ENCODE data around the gene FAM20B.

Gene FAM20B

DNA sequence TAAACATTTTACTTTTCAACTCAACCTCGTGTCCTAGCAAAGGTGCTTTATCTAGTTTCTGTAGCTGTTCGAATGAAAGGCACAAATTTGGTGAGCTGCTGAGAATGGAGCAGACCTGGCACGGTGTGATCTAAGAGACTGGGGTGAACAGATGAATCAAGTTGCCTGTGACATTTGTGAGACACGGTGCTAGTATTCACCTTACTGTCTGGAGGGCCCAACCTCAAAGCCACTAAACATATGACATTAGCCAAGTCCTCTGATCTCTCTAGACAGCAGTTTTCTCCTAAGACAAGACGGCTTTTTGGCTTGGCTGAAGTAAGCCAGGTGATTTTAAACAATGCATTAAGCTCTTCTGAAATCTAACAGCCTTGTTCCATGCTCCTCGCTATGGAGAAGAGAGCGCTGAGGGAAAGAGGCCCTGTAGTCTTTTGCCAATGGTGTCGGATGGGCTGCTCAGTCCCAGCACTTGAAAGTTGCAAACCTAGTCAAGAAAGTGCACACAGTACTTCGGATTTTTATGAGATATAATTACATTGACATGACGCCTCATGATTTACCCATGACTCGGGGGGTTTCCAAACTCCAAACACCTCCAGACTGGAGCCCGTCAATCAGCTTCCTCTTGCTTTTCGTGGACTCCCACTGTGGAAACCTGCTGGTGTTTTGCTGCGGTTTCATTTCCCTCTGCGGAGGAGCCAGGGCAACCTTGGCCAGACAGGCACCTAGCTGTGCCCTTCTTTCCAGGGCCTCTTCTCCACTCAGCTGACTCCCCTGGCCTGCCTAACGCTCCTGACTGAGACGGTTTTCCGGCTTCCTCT lies 55.4 kb downstream of the FAM20B start:
- H3K18ac ChIP-seq (ENCODE audit: low read length), result peak overlapping the region; percentile 16
- peak overlapping the region; percentile 89 for H3K4me3 ChIP-seq (ENCODE audit: low read depth, low read length)
- H2BK5ac ChIP-seq (ENCODE audit: low read depth, low read length, poor library complexity), result no peak overlapping the region
- no peak for DNase-seq
- no peak overlapping the region for H3K23ac ChIP-seq (ENCODE audit: low read length)
- no CpG with 5 or more reads among the region's 18 CpGs for WGBS (ENCODE audit: extremely low coverage, insufficient coverage, insufficient read length)
- peak overlapping the region; percentile 77 for H2AFZ ChIP-seq (ENCODE audit: insufficient read depth, low read length, poor library complexity)
- H4K12ac ChIP-seq (ENCODE audit: low read depth, low read length), result peak overlapping the region; percentile 39
- H3K4me2 ChIP-seq (ENCODE audit: low read length), result peak overlapping the region; percentile 71
- H4K8ac ChIP-seq (ENCODE audit: low read depth, low read length), result peak overlapping the region; percentile 77
- peak overlapping the region; percentile 45 for H4K91ac ChIP-seq (ENCODE audit: low read depth, low read length)
- H3K14ac ChIP-seq (ENCODE audit: low read length), result peak overlapping the region; percentile 27
- H2BK12ac ChIP-seq (ENCODE audit: low read length), result no peak overlapping the region
- H2BK120ac ChIP-seq (ENCODE audit: insufficient read depth, low read length, poor library complexity), result no peak overlapping the region
- H3K79me2 ChIP-seq (ENCODE audit: control insufficient read depth, insufficient read depth, low read length, poor library complexity), result peaks cover 2% of the 10 kb centered on the region
- H3K36me3 ChIP-seq (ENCODE audit: control insufficient read depth in 1 of 2, insufficient read depth in 2 of 2, low read length in 2 of 2), result peaks cover 6 to 7% of the 10 kb centered on the region in 2 experiments
- H3K27me3 ChIP-seq (ENCODE audit: insufficient read depth, low read length), result no peaks in the 10 kb centered on the region
- no peak overlapping the region for H2AK5ac ChIP-seq (ENCODE audit: low read length)
- H3K4me1 ChIP-seq (ENCODE audit: control insufficient read depth in 1 of 2, insufficient read depth in 2 of 2, low read length in 2 of 2), result peaks cover 8 to 11% of the 10 kb centered on the region in 2 experiments
- peak overlapping the region; percentile 19 for H3K27ac ChIP-seq (ENCODE audit: low read depth, low read length)
- H3K9me3 ChIP-seq (ENCODE audit: insufficient read depth, low read depth, low read length), result peaks cover 2% of the 10 kb centered on the region
- no peak overlapping the region for H3K9ac ChIP-seq (ENCODE audit: low read length)
- peaks cover 5% of the 10 kb centered on the region for H3K79me1 ChIP-seq (ENCODE audit: low read length)
- H3K4ac ChIP-seq (ENCODE audit: low read depth, low read length), result no peak overlapping the region

DNA sequence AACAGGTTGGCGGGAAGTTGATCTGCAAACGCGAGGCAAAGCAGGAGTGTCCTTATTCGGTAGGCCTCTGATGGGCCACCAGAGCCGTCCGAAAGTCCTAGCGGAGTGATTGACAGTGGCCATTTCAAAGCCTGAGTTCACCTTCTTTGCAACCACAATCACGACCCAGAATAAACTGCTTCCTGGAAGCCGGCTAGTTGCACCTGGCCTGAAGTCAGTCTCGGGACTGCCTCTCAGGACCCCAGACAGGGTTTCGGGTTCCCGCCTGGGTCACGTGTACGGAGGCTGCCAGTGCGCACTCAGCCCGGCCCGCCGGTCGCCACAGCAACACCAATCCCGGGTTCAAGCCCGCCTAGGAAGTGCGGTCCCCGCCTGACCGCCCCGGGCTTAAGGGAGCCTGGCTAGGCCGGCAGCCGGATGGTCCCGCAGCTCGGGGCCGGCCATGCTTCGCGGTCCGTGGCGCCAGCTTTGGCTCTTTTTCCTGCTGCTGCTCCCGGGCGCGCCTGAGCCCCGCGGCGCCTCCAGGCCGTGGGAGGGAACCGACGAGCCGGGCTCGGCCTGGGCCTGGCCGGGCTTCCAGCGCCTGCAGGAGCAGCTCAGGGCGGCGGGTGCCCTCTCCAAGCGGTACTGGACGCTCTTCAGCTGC lies 56.1 kb downstream of the FAM20B start, which contains the start of gene TOR3A:
Gene TOR3A (plus strand): TSS at position 384 of the 646 bp plus-strand sequence. CDS start 59 bp downstream, at position 443.
- H3K27me3 ChIP-seq (ENCODE audit: insufficient read depth, low read length), result no peaks in the 10 kb centered on the region
- H3K9ac ChIP-seq (ENCODE audit: low read length), result peak within 1 kb of the TSS; percentile 92
- H2AK5ac ChIP-seq (ENCODE audit: low read length), result no peak within 1 kb of the TSS
- peak within 1 kb of the TSS; percentile 38 for H2BK5ac ChIP-seq (ENCODE audit: low read depth, low read length, poor library complexity)
- H3K14ac ChIP-seq (ENCODE audit: low read length), result peak within 1 kb of the TSS; percentile 58
- peaks cover 7 to 8% of the 10 kb centered on the region in 2 experiments for H3K36me3 ChIP-seq (ENCODE audit: control insufficient read depth in 1 of 2, insufficient read depth in 2 of 2, low read length in 2 of 2)
- peak within 1 kb of the TSS; percentile 89 for H3K4me3 ChIP-seq (ENCODE audit: low read depth, low read length)
- H4K8ac ChIP-seq (ENCODE audit: low read depth, low read length), result peak within 1 kb of the TSS; percentile 82
- H3K4me2 ChIP-seq (ENCODE audit: low read length), result peak within 1 kb of the TSS; percentile 71
- H2BK12ac ChIP-seq (ENCODE audit: low read length), result no peak within 1 kb of the TSS
- peak within 1 kb of the TSS; percentile 77 for H2AFZ ChIP-seq (ENCODE audit: insufficient read depth, low read length, poor library complexity)
- DNase-seq, result peak; percentile 79 to 81
- H3K27ac ChIP-seq (ENCODE audit: low read depth, low read length), result peak within 1 kb of the TSS; percentile 69
- peaks cover 2% of the 10 kb centered on the region for H3K9me3 ChIP-seq (ENCODE audit: insufficient read depth, low read depth, low read length)
- peaks cover 2% of the 10 kb centered on the region for H3K79me2 ChIP-seq (ENCODE audit: control insufficient read depth, insufficient read depth, low read length, poor library complexity)
- H3K4ac ChIP-seq (ENCODE audit: low read depth, low read length), result peak within 1 kb of the TSS; percentile 25
- no peak within 1 kb of the TSS for H3K23ac ChIP-seq (ENCODE audit: low read length)
- peaks cover 5% of the 10 kb centered on the region for H3K79me1 ChIP-seq (ENCODE audit: low read length)
- no CpG with 5 or more reads among the region's 51 CpGs for WGBS (ENCODE audit: extremely low coverage, insufficient coverage, insufficient read length)
- H4K91ac ChIP-seq (ENCODE audit: low read depth, low read length), result peak within 1 kb of the TSS; percentile 78
- peak within 1 kb of the TSS; percentile 55 for H4K12ac ChIP-seq (ENCODE audit: low read depth, low read length)
- H3K18ac ChIP-seq (ENCODE audit: low read length), result peak within 1 kb of the TSS; percentile 79
- peaks cover 8 to 11% of the 10 kb centered on the region in 2 experiments for H3K4me1 ChIP-seq (ENCODE audit: control insufficient read depth in 1 of 2, insufficient read depth in 2 of 2, low read length in 2 of 2)
- peak within 1 kb of the TSS; percentile 54 for H2BK120ac ChIP-seq (ENCODE audit: insufficient read depth, low read length, poor library complexity)

DNA sequence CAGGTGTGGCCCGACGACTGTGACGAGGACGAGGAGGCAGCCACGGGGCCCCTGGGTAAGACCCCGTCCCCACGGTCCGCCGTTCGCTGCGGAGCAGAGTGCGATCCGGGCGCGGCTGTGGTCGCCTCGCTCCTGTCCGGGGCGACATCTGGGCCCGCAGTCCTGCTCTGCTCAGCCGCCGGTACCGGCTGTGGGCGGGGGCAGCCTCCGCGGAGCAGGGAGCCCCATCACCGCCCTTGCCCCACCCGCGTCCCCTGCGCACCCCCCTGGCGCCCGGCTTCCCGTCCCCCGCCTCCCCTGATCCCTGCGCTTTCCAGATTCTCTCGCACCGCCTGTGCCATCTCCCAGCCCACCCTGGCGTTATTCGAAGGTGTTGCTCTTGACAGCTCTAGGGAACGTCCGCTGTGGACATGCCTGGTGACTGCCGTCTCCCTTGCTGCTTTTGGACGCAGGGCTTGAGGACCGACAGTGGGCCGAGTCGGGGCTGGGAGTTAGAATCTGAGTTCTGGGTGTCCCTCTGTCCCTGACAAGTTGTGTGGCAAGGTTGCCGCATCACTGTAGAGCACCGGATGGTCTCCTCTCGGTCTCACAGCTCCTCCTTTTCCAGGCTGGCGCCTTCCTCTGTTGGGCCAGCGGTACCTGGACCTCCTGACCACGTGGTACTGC lies 56.8 kb downstream of the FAM20B start:
- H3K14ac ChIP-seq (ENCODE audit: low read length), result peak overlapping the region; percentile 58
- WGBS (ENCODE audit: extremely low coverage, insufficient coverage, insufficient read length), result no CpG with 5 or more reads among the region's 52 CpGs
- H3K79me1 ChIP-seq (ENCODE audit: low read length), result peaks cover 5% of the 10 kb centered on the region
- H3K27me3 ChIP-seq (ENCODE audit: insufficient read depth, low read length), result no peaks in the 10 kb centered on the region
- H3K9me3 ChIP-seq (ENCODE audit: insufficient read depth, low read depth, low read length), result peaks cover 2% of the 10 kb centered on the region
- peak overlapping the region; percentile 82 for H4K8ac ChIP-seq (ENCODE audit: low read depth, low read length)
- peak overlapping the region; percentile 69 for H3K27ac ChIP-seq (ENCODE audit: low read depth, low read length)
- H3K79me2 ChIP-seq (ENCODE audit: control insufficient read depth, insufficient read depth, low read length, poor library complexity), result peaks cover 2% of the 10 kb centered on the region
- H4K12ac ChIP-seq (ENCODE audit: low read depth, low read length), result peak overlapping the region; percentile 55
- H3K4me2 ChIP-seq (ENCODE audit: low read length), result peak overlapping the region; percentile 71
- DNase-seq, result peak; percentile 4 to 38
- peak overlapping the region; percentile 78 for H4K91ac ChIP-seq (ENCODE audit: low read depth, low read length)
- H2AFZ ChIP-seq (ENCODE audit: insufficient read depth, low read length, poor library complexity), result peak overlapping the region; percentile 53
- H2AK5ac ChIP-seq (ENCODE audit: low read length), result no peak overlapping the region
- peak overlapping the region; percentile 38 for H2BK5ac ChIP-seq (ENCODE audit: low read depth, low read length, poor library complexity)
- no peak overlapping the region for H2BK12ac ChIP-seq (ENCODE audit: low read length)
- peaks cover 8 to 11% of the 10 kb centered on the region in 2 experiments for H3K4me1 ChIP-seq (ENCODE audit: control insufficient read depth in 1 of 2, insufficient read depth in 2 of 2, low read length in 2 of 2)
- H3K23ac ChIP-seq (ENCODE audit: low read length), result no peak overlapping the region
- H3K4me3 ChIP-seq (ENCODE audit: low read depth, low read length), result peak overlapping the region; percentile 89
- peak overlapping the region; percentile 92 for H3K9ac ChIP-seq (ENCODE audit: low read length)
- peaks cover 8 to 12% of the 10 kb centered on the region in 2 experiments for H3K36me3 ChIP-seq (ENCODE audit: control insufficient read depth in 1 of 2, insufficient read depth in 2 of 2, low read length in 2 of 2)
- H3K18ac ChIP-seq (ENCODE audit: low read length), result peak overlapping the region; percentile 79
- peak overlapping the region; percentile 54 for H2BK120ac ChIP-seq (ENCODE audit: insufficient read depth, low read length, poor library complexity)
- peak overlapping the region; percentile 25 for H3K4ac ChIP-seq (ENCODE audit: low read depth, low read length)

DNA sequence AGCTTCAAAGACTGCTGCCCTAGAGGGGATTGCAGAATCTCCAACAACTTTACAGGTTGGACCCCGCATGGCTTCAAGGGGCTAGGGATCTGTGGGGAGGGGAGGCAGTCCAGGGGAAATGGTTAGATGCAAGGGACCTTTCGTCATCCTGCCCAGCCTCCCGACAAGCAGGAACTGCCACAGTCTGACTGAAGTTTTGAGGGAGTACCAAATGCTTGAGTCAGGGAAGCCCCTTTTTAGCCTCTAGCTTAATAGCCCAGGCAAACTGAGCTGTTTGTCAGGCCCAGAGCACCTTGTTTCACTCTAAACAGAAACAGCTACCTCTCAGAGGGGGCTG lies 57.3 kb downstream of the FAM20B start:
- Histone ChIP-seq H3K4me1 (ENCODE audit: control insufficient read depth in 1 of 2, insufficient read depth in 2 of 2, low read length in 2 of 2) (peaks cover 8 to 11% of the 10 kb centered on the region in 2 experiments), H3K79me1 (ENCODE audit: low read length) (peaks cover 5% of the 10 kb centered on the region), H3K27me3 (ENCODE audit: insufficient read depth, low read length) (no peaks in the 10 kb centered on the region), H2AFZ (ENCODE audit: insufficient read depth, low read length, poor library complexity) (peak overlapping the region; percentile 23), H2BK5ac (ENCODE audit: low read depth, low read length, poor library complexity) (no peak overlapping the region), H3K9ac (ENCODE audit: low read length) (no peak overlapping the region), H2BK12ac (ENCODE audit: low read length) (no peak overlapping the region), H2BK120ac (ENCODE audit: insufficient read depth, low read length, poor library complexity) (no peak overlapping the region), H4K91ac (ENCODE audit: low read depth, low read length) (no peak overlapping the region), H3K4ac (ENCODE audit: low read depth, low read length) (no peak overlapping the region), H3K79me2 (ENCODE audit: control insufficient read depth, insufficient read depth, low read length, poor library complexity) (peaks cover 2% of the 10 kb centered on the region), H3K23ac (ENCODE audit: low read length) (no peak overlapping the region), H2AK5ac (ENCODE audit: low read length) (no peak overlapping the region), H3K4me3 (ENCODE audit: low read depth, low read length) (peak overlapping the region; percentile 89), H4K12ac (ENCODE audit: low read depth, low read length) (no peak overlapping the region), H3K18ac (ENCODE audit: low read length) (no peak overlapping the region), H4K8ac (ENCODE audit: low read depth, low read length) (no peak overlapping the region), H3K14ac (ENCODE audit: low read length) (no peak overlapping the region), H3K9me3 (ENCODE audit: insufficient read depth, low read depth, low read length) (peaks cover 2% of the 10 kb centered on the region), H3K4me2 (ENCODE audit: low read length) (peak overlapping the region; percentile 71), H3K27ac (ENCODE audit: low read depth, low read length) (no peak overlapping the region), H3K36me3 (ENCODE audit: control insufficient read depth in 1 of 2, insufficient read depth in 2 of 2, low read length in 2 of 2) (peaks cover 8 to 12% of the 10 kb centered on the region in 2 experiments)
- no peak for DNase-seq
- no CpG with 5 or more reads among the region's 3 CpGs for WGBS (ENCODE audit: extremely low coverage, insufficient coverage, insufficient read length)

Data from trophoblast cell (in vitro differentiated cells and primary cell).